Activated T-cell treated with anti-CD3 and anti-CD28 coated beads, Interleukin-2, amount 50 U/mL, for 72 hours (primary cell): ENCODE results near the gene SUDS3. TPM values are rescaled to one million over a fixed set of nuclear protein-coding genes. Genes with fewer than 3 reads are reported as not detected.
"Not testable (repeated sequence)": the region's sequence is repeated elsewhere in the genome, so short reads cannot be mapped to it uniquely, and the experiment has no call there.

Experiments
- ATAC-seq, 2 donors: fragments of 150-1000 bp; cut with Tn5 transposase; replicated peaks in 1 of 2; 2 replicates each; pipeline ENCODE4 v1.10.0; 2021; ENCODE audit warnings: moderate library complexity in 2 of 2, mild to moderate bottlenecking in 1 of 2
- DNase-seq, 2 donors: peaks; one replicate each; pipeline ENCODE4 v3.0.0; 2021 to 2022; ENCODE audit warnings: mixed read lengths in 1 of 2
- H3K27ac Mint-ChIP-seq: one replicate; pipeline ENCODE4 v1.8.0; 2022; ENCODE audit warnings: mild to moderate bottlenecking, moderate library complexity, mixed read lengths
- H3K27me3 Mint-ChIP-seq: one replicate; pipeline ENCODE4 v1.8.0; 2022; ENCODE audit warnings: low read depth, mixed read lengths
- H3K36me3 Mint-ChIP-seq, 2 donors: one replicate each; pipeline ENCODE4 v1.8.0; 2022; ENCODE audit warnings: mixed read lengths in 2 of 2, mild to moderate bottlenecking in 1 of 2; ENCODE audit not compliant: insufficient read depth in 2 of 2
- H3K4me1 Mint-ChIP-seq: one replicate; pipeline ENCODE4 v1.8.0; 2022; ENCODE audit warnings: low read depth, mixed read lengths
- H3K4me3 Mint-ChIP-seq, 2 donors: one replicate each; pipeline ENCODE4 v1.8.0; 2022; ENCODE audit warnings: mild to moderate bottlenecking in 2 of 2, mixed read lengths in 2 of 2, moderate library complexity in 2 of 2
- H3K9me3 Mint-ChIP-seq, 2 donors: one replicate each; pipeline ENCODE4 v1.8.0; 2022; ENCODE audit warnings: mixed read lengths in 2 of 2
- total RNA-seq, 2 donors: library from RNA; stranded (reverse); gene quantifications; one replicate each; pipeline ENCODE4 v1.2.3, GENCODE V29; 2022

SUDS3 gene
- total RNA-seq, 2 donors from 2014 or later, result 29.5 to 32.3 TPM

- Mint-ChIP-seq H3K36me3 (no peaks in the 10 kb centered on the region), H3K9me3 (no peaks in the 10 kb centered on the region), H3K27ac (no peak overlapping the region), H3K4me3 (no peak overlapping the region), H3K27me3 (no peaks in the 10 kb centered on the region), H3K4me1 (peaks cover 14% of the 10 kb centered on the region)
- ATAC-seq (no peak), DNase-seq (no peak)
Measured at GRCh38 chr12:118344829-118345228, 31.5 kb upstream of the SUDS3 start.

- DNase-seq (no peak), ATAC-seq (no peak)
- no peaks in the 10 kb centered on the region for H3K9me3 Mint-ChIP-seq
- no peak overlapping the region for H3K27ac Mint-ChIP-seq
- no peaks in the 10 kb centered on the region for H3K27me3 Mint-ChIP-seq
- no peak overlapping the region for H3K4me3 Mint-ChIP-seq
- no peaks in the 10 kb centered on the region for H3K36me3 Mint-ChIP-seq
- peaks cover 18% of the 10 kb centered on the region for H3K4me1 Mint-ChIP-seq
Measured at GRCh38 chr12:118345355-118345754, 31.0 kb upstream of the SUDS3 start.

GRCh38 chr12:118346895-118347294 lies 29.5 kb upstream of the SUDS3 start:
- no peaks in the 10 kb centered on the region for H3K27me3 Mint-ChIP-seq
- no peak overlapping the region for H3K27ac Mint-ChIP-seq
- H3K4me1 Mint-ChIP-seq, result peaks cover 19% of the 10 kb centered on the region
- no peaks in the 10 kb centered on the region for H3K9me3 Mint-ChIP-seq
- no peak overlapping the region for H3K4me3 Mint-ChIP-seq
- ATAC-seq (no peak), DNase-seq (no peak)
- no peaks in the 10 kb centered on the region for H3K36me3 Mint-ChIP-seq

- Mint-ChIP-seq H3K4me1 (peaks cover 20% of the 10 kb centered on the region), H3K4me3 (no peak overlapping the region), H3K27me3 (no peaks in the 10 kb centered on the region), H3K9me3 (no peaks in the 10 kb centered on the region), H3K36me3 (peaks cover 0 to under 1% of the 10 kb centered on the region in 2 donors), H3K27ac (peak overlapping the region; percentile 44)
- DNase-seq (no peak), ATAC-seq (no peak)
Measured at GRCh38 chr12:118347916-118348315, 28.4 kb upstream of the SUDS3 start.

- H3K36me3 Mint-ChIP-seq, result peaks cover 4 to 18% of the 10 kb centered on the region in 2 donors
- DNase-seq (no peak), ATAC-seq (no peak)
- H3K4me1 Mint-ChIP-seq, result peaks cover 44% of the 10 kb centered on the region
- H3K9me3 Mint-ChIP-seq, result peaks cover 1 to 2% of the 10 kb centered on the region in 2 donors
- H3K27ac Mint-ChIP-seq, result no peak overlapping the region
- H3K27me3 Mint-ChIP-seq, result no peaks in the 10 kb centered on the region
- H3K4me3 Mint-ChIP-seq, result no peak overlapping the region
Measured at GRCh38 chr12:118350908-118351559, 25.3 kb upstream of the SUDS3 start.

GRCh38 chr12:118353721-118354120 lies 22.6 kb upstream of the SUDS3 start:
- peaks cover 50% of the 10 kb centered on the region for H3K4me1 Mint-ChIP-seq
- ATAC-seq, result no peak

GRCh38 chr12:118354503-118354902 lies 21.9 kb upstream of the SUDS3 start:
- DNase-seq, H3K9me3 Mint-ChIP-seq, ATAC-seq, H3K27me3 Mint-ChIP-seq, H3K4me3 Mint-ChIP-seq, H3K27ac Mint-ChIP-seq: not testable (repeated sequence)
- Mint-ChIP-seq H3K4me1 (peaks cover 54% of the 10 kb centered on the region), H3K36me3 (peaks cover 6 to 19% of the 10 kb centered on the region in 2 donors)

More at GRCh38 chr12:118353721-118354120, 22.6 kb upstream of the SUDS3 start:
- Mint-ChIP-seq H3K4me3 (no peak overlapping the region), H3K27me3 (no peaks in the 10 kb centered on the region), H3K9me3 (peaks cover 1 to 2% of the 10 kb centered on the region in 2 donors), H3K36me3 (peaks cover 4 to 19% of the 10 kb centered on the region in 2 donors), H3K27ac (no peak overlapping the region)
- no peak for DNase-seq

GRCh38 chr12:118354903-118355302 lies 21.5 kb upstream of the SUDS3 start:
- Mint-ChIP-seq H3K27ac (no peak overlapping the region), H3K9me3 (peaks cover 1 to 2% of the 10 kb centered on the region in 2 donors), H3K4me1 (peaks cover 58% of the 10 kb centered on the region), H3K36me3 (peaks cover 6 to 19% of the 10 kb centered on the region in 2 donors), H3K27me3 (no peaks in the 10 kb centered on the region), H3K4me3 (no peak overlapping the region)
- DNase-seq (no peak), ATAC-seq (no peak)

GRCh38 chr12:118355843-118356242 lies 20.5 kb upstream of the SUDS3 start:
- Mint-ChIP-seq H3K27ac (no peak overlapping the region), H3K9me3 (peaks cover 1 to 2% of the 10 kb centered on the region in 2 donors), H3K27me3 (no peaks in the 10 kb centered on the region), H3K4me3 (peak overlapping the region in 1 of 2 donors; percentile 36), H3K4me1 (peaks cover 53% of the 10 kb centered on the region), H3K36me3 (peaks cover 6 to 19% of the 10 kb centered on the region in 2 donors)
- ATAC-seq, result no peak
- DNase-seq, result no peak

GRCh38 chr12:118356809-118357256 lies 19.5 kb upstream of the SUDS3 start:
- no peaks in the 10 kb centered on the region for H3K27me3 Mint-ChIP-seq
- ATAC-seq (peak; percentile 43 to 50), DNase-seq (no peak)
- H3K4me3 Mint-ChIP-seq, result peak overlapping the region; percentile 87 to 100
- peaks cover 1 to 2% of the 10 kb centered on the region in 2 donors for H3K9me3 Mint-ChIP-seq
- peaks cover 6 to 19% of the 10 kb centered on the region in 2 donors for H3K36me3 Mint-ChIP-seq
- H3K4me1 Mint-ChIP-seq, result peaks cover 53% of the 10 kb centered on the region
- peak overlapping the region; percentile 90 for H3K27ac Mint-ChIP-seq

- H3K27ac Mint-ChIP-seq, result peak overlapping the region; percentile 90
- no peaks in the 10 kb centered on the region for H3K27me3 Mint-ChIP-seq
- H3K4me3 Mint-ChIP-seq, result peak overlapping the region; percentile 87 to 100
- H3K9me3 Mint-ChIP-seq, result peaks cover 1 to 2% of the 10 kb centered on the region in 2 donors
- H3K4me1 Mint-ChIP-seq, result peaks cover 53% of the 10 kb centered on the region
- ATAC-seq (peak; percentile 77 to 81), DNase-seq (peak; percentile 58 to 68)
- peaks cover 6 to 19% of the 10 kb centered on the region in 2 donors for H3K36me3 Mint-ChIP-seq
Measured at GRCh38 chr12:118357257-118358007, 18.9 kb upstream of the SUDS3 start.

GRCh38 chr12:118358008-118358359 lies 18.4 kb upstream of the SUDS3 start:
- DNase-seq (no peak), ATAC-seq (no peak)
- peaks cover 52% of the 10 kb centered on the region for H3K4me1 Mint-ChIP-seq
- no peaks in the 10 kb centered on the region for H3K27me3 Mint-ChIP-seq
- H3K36me3 Mint-ChIP-seq, result peaks cover 6 to 18% of the 10 kb centered on the region in 2 donors
- peak overlapping the region; percentile 87 to 100 for H3K4me3 Mint-ChIP-seq
- H3K27ac Mint-ChIP-seq, result peak overlapping the region; percentile 100
- H3K9me3 Mint-ChIP-seq, result peaks cover 1 to 2% of the 10 kb centered on the region in 2 donors
